ENCODE measurements around the gene CTNNBL1.
"Not testable (repeated sequence)": the region's sequence is repeated elsewhere in the genome, so short reads cannot be mapped to it uniquely, and the experiment has no call there.

Gene CTNNBL1

GRCh38 chr20:37711994-37712964, 18.4 kb downstream of the CTNNBL1 start:
- no peak for DNase-seq (ENCODE audit: low read depth)

GRCh38 chr20:37713396-37713795, 19.6 kb downstream of the CTNNBL1 start:
- DNase-seq (ENCODE audit: low read depth) = no peak

- DNase-seq (ENCODE audit: low read depth) = no peak
These were observed 21.3 kb downstream of the CTNNBL1 start for GRCh38 chr20:37714978-37715672.

GRCh38 chr20:37721751-37722150, 27.9 kb downstream of the CTNNBL1 start:
- DNase-seq (ENCODE audit: low read depth) = no peak

GRCh38 chr20:37722312-37722711, 28.5 kb downstream of the CTNNBL1 start:
- not testable (repeated sequence) for DNase-seq (ENCODE audit: low read depth)

DNA sequence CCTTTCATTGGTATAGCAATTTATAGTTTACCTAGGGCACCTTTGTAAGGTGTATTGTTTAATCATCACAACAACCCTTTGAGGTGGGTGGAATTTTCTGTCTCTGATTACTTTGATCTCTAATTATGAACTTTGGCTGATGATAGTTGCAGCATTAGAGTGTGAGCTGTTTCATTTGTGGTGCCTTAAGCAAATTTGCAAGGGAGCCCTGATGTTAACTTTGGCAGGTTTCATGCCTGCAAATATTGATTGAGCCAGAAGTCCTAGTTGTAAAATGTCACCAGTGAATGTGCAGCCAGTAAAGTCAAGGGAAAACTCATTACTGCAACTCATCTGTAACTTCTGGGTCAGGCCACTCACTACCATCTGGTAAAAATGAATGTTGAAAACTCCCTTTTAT, 29.8 kb downstream of the CTNNBL1 start:
- DNase-seq (ENCODE audit: low read depth) = no peak

DNA sequence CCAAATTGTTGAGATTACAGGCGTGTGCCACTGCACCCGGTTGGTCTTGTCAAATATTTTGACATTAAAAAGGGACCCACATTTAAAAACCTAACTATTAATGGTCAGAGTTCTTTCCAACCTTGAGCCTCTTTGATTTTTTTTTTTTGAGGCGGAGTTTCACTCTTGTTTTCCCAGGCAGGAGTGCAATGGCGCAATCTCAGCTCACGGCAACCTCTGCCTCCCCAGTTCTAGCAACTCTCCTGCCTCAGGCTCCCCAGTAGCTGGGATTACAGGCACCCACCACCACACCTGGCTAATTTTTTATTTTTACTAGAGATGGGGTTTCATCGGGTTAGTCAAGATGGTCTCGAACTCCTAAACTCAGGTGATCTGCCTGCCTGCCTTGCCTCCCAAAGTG, 31.3 kb downstream of the CTNNBL1 start:
- DNase-seq (ENCODE audit: low read depth) = no peak

- DNase-seq (ENCODE audit: low read depth) = no peak
These were observed 32.0 kb downstream of the CTNNBL1 start for GRCh38 chr20:37725855-37726254.

DNA sequence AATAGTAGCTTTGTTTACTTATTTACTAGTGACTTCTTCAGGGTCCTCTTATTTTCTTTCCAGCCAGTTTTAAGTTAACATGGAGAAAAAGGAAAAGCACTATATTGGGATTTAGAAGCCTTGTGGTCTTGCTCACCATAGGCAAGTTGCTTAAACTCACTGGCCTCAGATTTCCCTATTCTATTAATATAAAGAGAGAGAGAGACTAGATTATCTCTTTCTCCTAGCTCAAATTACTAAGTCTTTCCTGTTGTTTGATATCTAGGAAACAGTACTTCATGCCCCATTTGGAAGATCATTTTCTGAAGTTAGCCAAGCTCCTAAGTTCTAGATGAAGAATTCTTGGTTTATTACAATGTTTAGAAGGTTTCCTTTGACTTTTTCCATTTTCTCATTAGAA, 32.5 kb downstream of the CTNNBL1 start:
- DNase-seq (ENCODE audit: low read depth) = no peak

DNA sequence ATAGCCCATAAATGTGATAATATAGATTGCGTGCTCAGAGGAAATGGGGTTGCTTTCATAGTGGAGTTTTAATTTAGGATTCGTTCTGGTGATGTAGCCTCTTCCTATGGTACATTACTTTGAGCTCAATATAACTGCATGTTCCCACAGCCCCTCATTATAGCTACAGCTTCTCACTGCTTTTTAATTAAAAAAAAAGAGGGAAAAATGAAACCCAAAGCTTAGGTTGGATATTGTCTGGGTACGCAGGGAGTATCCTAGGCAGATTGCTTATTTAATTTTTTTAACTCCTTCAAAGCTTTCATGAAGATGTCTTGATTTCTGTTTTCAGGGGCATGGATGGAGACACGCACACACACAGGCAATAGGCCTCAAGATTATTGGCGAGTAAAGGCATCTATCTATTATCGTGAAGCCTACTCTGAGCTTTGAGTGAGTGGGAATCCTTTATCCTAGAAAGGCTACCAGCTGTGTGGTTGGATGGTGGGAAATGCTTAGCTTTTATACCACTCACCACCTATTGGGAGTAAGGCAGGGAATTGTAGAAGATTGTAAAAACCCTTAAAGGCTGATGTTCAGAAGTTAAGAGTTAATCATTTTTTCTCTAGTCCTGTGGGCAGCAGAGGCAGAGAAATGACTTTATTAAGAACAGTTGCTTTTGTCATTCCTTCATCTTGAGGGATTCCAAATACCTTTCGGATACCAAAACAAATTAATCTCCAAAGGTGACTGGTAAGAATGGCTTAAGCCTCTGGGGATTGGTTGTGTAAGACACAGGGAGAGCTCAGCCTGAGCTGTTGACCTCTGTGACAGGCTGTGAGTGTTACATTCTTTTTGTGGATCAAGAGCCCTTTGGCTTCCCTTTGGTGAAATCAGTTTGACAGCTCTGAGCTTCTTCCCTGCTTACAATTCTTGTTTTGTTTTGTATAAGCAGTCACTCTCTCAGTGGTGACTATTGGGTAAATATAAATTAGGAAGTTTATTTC, 33.4 kb downstream of the CTNNBL1 start:
- no peak for DNase-seq (ENCODE audit: low read depth)

GRCh38 chr20:37727957-37728634, 34.3 kb downstream of the CTNNBL1 start:
- no peak for DNase-seq (ENCODE audit: low read depth)

DNA sequence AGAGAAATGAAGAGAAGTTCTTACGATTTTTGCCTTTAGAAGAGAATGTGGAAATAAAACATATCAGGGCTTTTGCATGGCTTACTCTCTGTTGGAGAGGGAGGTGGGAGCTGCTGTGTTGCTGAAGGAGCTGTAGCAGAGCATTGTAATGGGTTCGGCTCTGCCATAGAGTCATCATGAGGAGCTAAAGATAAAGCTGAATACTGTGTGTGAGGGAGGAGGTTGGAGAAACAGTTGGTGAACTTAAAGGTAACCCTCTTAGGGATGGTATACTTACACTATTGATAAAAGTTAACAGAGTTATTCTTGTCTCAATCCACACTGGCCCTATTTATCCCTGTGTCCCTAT, 34.8 kb downstream of the CTNNBL1 start:
- DNase-seq (ENCODE audit: low read depth) = no peak

GRCh38 chr20:37729452-37729851, 35.6 kb downstream of the CTNNBL1 start:
- DNase-seq (ENCODE audit: low read depth) = no peak

- DNase-seq (ENCODE audit: low read depth) = no peak
These were observed 36.1 kb downstream of the CTNNBL1 start for GRCh38 chr20:37729909-37730308.

- DNase-seq (ENCODE audit: low read depth) = no peak
These were observed 39.6 kb downstream of the CTNNBL1 start for GRCh38 chr20:37733416-37733815.

DNA sequence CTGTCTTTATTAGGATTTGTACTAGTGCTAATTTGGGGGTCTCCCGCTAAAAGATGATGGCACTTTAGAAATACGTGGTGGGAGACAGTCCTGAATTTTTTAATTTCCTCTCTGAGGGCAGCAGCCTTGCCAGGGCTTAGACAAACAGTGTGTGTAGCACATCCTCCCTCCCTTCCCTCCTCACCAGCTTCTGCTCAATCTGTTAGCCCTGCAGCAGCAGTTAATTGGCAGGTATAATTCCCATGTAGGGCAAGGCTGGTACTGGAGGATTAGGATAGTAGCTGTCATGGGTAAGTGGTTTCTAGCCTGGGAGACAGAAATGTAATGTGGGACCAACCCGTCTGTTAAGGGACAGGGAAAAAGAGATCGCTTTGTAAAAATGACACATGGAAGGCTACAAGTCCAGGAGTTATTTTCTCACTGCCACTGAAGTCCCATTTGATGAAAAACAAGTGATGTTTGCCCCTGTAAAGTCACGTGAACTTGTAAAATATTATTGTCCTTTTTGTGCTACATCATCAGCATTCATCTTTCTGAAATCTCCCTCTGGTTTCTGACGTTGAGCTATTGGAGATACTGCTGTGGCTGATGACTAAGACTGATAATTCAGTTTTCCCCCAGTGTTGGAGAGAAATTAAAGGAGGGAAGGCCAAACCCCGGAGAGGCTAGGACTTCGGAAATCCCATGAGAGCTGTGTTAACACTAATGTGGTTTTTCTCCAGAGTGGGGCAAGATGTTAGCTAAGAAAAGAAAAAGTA, 40.6 kb downstream of the CTNNBL1 start:
- DNase-seq (ENCODE audit: low read depth) = no peak

- DNase-seq (ENCODE audit: low read depth) = no peak
These were observed 41.7 kb downstream of the CTNNBL1 start for GRCh38 chr20:37735541-37735940.

DNA sequence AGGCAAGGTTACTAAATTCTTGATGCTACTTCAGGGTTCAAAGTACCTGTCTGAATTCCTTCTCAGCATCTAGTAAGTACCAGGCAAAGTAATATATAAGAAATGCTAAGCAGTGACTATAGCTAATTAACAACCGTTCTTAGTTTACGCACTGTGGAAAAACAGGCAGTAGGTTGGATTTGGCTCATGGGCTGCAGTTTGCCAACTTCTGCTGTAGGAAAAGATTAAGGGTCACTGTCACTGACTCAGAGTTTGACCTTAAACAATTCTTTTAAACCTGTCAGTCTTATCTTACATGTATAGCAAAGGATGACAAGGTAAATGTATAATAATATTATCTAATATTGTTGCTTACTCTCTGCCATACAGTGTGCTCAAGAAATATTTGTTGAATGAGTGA, 42.3 kb downstream of the CTNNBL1 start:
- no peak for DNase-seq (ENCODE audit: low read depth)

DNA sequence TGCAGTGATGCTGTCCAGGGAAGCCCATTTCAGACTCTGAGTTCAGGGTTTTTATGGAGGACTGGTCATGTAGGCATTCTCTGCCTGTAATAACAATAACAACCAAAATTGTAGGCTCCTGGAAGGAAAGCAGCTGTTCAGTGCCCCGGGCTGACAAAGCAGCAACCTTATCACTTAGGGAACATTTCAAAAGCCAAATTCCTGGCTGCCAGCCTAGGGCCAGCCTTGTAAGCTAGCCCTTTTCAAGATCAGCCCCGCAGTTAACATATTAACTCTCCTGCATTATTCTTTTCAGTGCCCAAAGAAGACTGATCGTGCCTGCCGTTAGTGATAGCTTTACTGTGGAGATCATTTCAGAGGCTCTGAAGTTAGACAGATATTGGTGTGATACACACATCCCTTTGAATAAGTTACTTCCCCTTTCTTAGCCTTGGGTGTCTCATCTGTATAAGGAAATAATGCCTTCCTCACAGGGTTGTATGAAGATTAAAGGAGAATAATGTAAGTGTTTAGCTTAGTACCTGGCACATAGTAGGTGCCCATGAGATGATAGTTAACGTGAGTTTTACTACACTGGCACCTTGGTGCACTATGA, 44.1 kb downstream of the CTNNBL1 start:
- no peak for DNase-seq (ENCODE audit: low read depth)

DNA sequence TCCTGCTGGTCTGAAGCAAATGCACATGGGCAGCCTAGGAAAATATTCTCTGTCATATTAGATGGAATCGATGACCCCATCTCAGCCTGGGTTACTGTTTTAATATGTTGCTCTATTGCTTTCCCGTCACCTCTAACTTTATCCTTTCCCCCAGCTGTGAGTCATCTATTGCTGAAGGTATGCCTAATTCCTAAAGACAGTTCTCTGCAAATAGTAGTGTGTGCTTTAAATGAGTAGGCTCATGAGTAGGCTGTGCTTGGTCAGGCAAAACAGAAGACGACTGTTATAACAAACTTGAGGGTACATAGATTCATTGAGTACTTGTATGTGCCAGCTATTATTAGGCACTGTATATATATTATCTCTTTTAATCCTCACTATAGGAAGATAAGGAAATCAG, 47.2 kb downstream of the CTNNBL1 start:
- no peak for DNase-seq (ENCODE audit: low read depth)
